Colonic mucosa (tissue), 4 donors: ENCODE data around the gene ADCY7. TPM values are rescaled to one million over a fixed set of nuclear protein-coding genes. Genes with fewer than 3 reads are reported as not detected.

Source experiments
- DNase-seq: peaks from one replicate; pipeline ENCODE4 v3.0.0-alpha.2; 2020
- H3K27ac ChIP-seq: fragments of 200-600 bp; one replicate; pipeline ENCODE4 v1.8.0; 2021
- H3K27me3 ChIP-seq: fragments of 200-600 bp; one replicate; pipeline ENCODE4 v1.8.0; 2021
- H3K36me3 ChIP-seq: fragments of 200-600 bp; one replicate; pipeline ENCODE4 v1.8.0; 2021
- H3K4me1 ChIP-seq: fragments of 200-600 bp; one replicate; pipeline ENCODE4 v1.8.0; 2021; ENCODE audit warnings: mild to moderate bottlenecking
- H3K4me3 ChIP-seq: fragments of 200-600 bp; one replicate; pipeline ENCODE4 v1.8.0; 2021
- H3K9ac ChIP-seq, 2 donors: one replicate each; pipeline ENCODE4 v1.7.0; 2013; ENCODE audit warnings: control low read depth in 2 of 2, low read depth in 2 of 2, low read length in 2 of 2
- H3K9me3 ChIP-seq: fragments of 200-600 bp; one replicate; pipeline ENCODE4 v1.8.0; 2021
- CTCF ChIP-seq: fragments of 200-600 bp; IDR thresholded peaks from one replicate; pipeline ENCODE4 v1.8.0; 2022; ENCODE audit warnings: antibody characterized with exemption, mild to moderate bottlenecking
- intact Hi-C: fragments of 100-400 bp; cut with DNase I; formaldehyde crosslinking; loops from one replicate; pipeline ENCODE4 v1.14.1; 2022
- total RNA-seq, 2 donors: library from RNA; stranded (reverse); fragmentation: NEBNext Ultra II Directional in 1 of 2; extraction: Animal tissue kit (Norgen Biotek cat#: 25700) in 1 of 2; gene quantifications; one replicate each; pipeline ENCODE4 v1.2.1, GENCODE V29; 2021
- donor health status: healthy.
- donor health status: DM: no; HTN: no; CAD: no.
- donor health status: DM: no; HTN: no; CAD: no.

ADCY7 gene
- total RNA-seq, 2 donors from 2014 or later, result 15.8 to 19.2 TPM

GRCh38 chr16:50289950-50290764 is 23.8 kb downstream of the ADCY7 start:
- Histone ChIP-seq H3K9ac (no peak overlapping the region), H3K4me1 (no peaks in the 10 kb centered on the region), H3K27me3 (no peaks in the 10 kb centered on the region), H3K36me3 (no peaks in the 10 kb centered on the region), H3K9me3 (no peaks in the 10 kb centered on the region), H3K27ac (no peak overlapping the region), H3K4me3 (no peak overlapping the region)
- intact Hi-C loops, result no loop called here
- no peak for TF ChIP-seq CTCF
- DNase-seq, result no peak

- Histone ChIP-seq H3K9ac (no peak overlapping the region), H3K4me1 (no peaks in the 10 kb centered on the region), H3K36me3 (no peaks in the 10 kb centered on the region), H3K27ac (no peak overlapping the region), H3K27me3 (no peaks in the 10 kb centered on the region), H3K9me3 (no peaks in the 10 kb centered on the region), H3K4me3 (no peak overlapping the region)
- DNase-seq, result no peak
- no peak for TF ChIP-seq CTCF
- intact Hi-C loops, result no loop called here
These were observed 24.5 kb downstream of the ADCY7 start for GRCh38 chr16:50290856-50291255.

GRCh38 chr16:50291719-50292565 is 25.6 kb downstream of the ADCY7 start:
- DNase-seq, result no peak
- Histone ChIP-seq H3K9me3 (no peaks in the 10 kb centered on the region), H3K36me3 (no peaks in the 10 kb centered on the region), H3K4me3 (no peak overlapping the region), H3K9ac (no peak overlapping the region), H3K4me1 (no peaks in the 10 kb centered on the region), H3K27ac (no peak overlapping the region), H3K27me3 (no peaks in the 10 kb centered on the region)
- no peak for TF ChIP-seq CTCF
- intact Hi-C loops, result no loop called here

GRCh38 chr16:50292566-50292948 is 26.2 kb downstream of the ADCY7 start:
- no peaks in the 10 kb centered on the region for H3K36me3 ChIP-seq

More at GRCh38 chr16:50292566-50292948, 26.2 kb downstream of the ADCY7 start:
- Histone ChIP-seq H3K4me3 (no peak overlapping the region), H3K9me3 (no peaks in the 10 kb centered on the region), H3K9ac (no peak overlapping the region), H3K27ac (no peak overlapping the region), H3K27me3 (no peaks in the 10 kb centered on the region), H3K4me1 (no peaks in the 10 kb centered on the region)
- intact Hi-C loops, result no loop called here
- no peak for TF ChIP-seq CTCF
- DNase-seq, result no peak
